NCI-H2196 (cell line): ENCODE data around the gene AGR2.
"Not testable (repeated sequence)": the region's sequence is repeated elsewhere in the genome, so short reads cannot be mapped to it uniquely, and the experiment has no call there.

Source experiments
- DNase-seq: peaks from one replicate; lab custom pipeline; 2025; ENCODE audit not compliant: unreplicated experiment; lab: John Stamatoyannopoulos, UW

Gene AGR2

DNA sequence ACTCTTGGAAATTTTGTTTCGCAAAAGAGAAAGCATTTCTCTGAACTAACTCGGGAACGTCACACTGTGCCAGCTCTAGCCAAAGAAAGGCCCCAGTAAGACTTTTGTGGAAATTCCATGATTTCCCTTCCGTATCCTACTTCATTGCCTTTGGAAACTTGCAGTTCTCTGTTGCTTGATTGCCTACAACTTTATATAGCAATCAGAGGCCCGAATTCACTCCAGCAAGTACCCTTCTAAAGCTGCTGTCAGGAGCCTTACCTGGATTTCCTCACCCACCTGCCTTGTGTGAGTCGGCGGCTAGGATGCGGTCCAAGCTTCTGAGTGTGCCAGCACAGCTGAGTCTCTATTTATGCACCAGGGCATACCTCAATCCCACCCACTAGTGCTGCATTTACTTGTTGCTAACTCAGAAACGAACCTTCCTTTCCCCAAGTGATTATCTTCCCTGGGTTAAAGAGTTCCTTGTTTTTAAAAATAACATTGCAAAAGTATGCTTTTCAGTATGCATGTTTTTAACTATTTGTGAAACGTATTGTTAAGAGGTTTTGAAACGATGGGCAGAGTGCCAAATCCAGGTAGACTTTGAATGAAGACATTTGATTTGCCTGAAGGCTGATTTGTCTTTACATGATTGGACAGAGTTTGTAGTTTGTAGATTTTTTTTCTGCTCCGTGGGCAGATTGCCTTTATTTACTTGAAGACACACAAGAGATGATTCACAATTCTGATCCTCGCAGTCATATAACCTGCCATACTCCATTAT is at the start of gene AGR2:
Gene AGR2, minus strand, starts transcription at position 326 of the 766 bp plus-strand sequence. CDS start 3,203 bp downstream, outside the sequence.
- no peak for DNase-seq

DNA sequence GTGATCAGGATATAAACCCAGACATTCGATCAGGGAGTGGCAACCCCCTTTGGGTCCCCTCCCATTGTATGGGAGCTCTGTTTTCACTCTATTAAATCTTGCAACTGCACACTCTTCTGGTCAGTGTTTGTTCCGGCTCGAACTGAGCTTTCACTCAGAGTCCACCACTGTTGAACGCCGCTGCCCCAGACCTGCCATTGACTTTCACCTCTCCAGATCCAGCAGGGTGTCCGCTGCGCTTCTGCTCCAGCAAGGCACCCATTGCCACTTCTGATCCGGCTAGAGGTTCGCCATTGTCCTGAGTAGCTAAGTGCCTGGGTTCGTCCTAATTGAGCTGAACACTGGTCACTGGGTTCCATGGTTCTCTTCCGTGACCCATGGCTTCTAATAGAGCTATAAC is 48.4 kb upstream of the AGR2 start:
- not testable (repeated sequence) for DNase-seq

DNA sequence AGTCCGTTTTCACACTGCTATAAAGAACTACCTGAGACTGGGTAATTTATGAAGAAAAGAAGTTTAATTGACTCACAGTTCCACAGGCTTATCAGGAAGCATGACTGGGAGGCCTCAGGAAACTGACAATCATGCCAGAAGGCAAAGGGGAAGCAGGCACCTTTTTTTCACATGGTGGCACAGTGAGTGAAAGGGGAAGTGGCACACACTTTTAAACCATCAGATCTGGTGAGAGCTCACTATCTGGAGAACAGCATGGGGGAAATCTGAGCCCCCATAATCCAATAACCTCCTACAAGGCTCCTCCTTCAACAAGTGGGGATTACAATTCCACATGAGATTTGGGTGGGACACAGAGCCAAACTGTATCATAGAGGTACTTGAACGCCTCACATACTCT is 47.0 kb upstream of the AGR2 start:
- no peak for DNase-seq

DNA sequence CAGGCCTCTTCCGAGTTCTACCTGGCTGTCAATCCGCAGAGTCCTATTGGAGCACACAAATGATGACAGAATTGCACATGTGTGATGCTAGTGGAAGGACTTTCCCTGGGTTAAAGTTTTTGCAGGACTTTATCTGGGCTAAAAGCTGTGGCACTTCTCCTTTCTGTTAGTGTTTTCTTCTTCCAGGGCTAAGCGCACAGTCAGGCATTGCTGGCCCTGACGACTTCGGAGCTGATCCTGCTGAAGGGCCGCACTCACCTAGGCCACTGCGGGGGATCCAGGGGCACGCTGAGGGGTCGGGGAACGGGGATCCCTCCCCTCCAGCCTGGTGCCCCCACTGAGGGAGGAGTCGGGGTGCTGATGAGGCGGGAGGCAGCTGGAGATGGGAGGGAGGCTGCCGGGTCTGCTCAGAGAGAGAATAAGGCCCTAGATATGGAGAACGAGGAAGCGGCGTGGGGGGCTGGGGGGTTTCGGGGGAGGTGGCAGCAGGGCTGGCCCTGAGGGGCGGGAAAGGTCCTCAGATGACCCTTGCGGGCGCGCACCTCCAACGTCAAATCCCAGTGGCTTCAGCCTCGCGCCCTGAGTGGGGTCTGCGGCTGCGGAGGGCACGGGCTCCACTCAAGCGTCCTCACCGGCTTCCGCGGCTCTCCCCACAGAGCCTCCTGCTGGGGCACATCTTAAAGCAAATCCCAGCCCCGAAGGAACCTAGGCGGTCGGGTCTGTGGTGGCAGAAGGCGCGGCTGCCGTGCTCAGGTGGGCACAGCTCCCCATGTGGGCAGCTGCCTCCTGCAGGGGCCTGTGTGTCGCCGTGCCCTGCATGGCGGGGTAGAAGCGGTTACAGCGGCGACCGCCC is 46.0 kb upstream of the AGR2 start:
- DNase-seq: no peak

DNA sequence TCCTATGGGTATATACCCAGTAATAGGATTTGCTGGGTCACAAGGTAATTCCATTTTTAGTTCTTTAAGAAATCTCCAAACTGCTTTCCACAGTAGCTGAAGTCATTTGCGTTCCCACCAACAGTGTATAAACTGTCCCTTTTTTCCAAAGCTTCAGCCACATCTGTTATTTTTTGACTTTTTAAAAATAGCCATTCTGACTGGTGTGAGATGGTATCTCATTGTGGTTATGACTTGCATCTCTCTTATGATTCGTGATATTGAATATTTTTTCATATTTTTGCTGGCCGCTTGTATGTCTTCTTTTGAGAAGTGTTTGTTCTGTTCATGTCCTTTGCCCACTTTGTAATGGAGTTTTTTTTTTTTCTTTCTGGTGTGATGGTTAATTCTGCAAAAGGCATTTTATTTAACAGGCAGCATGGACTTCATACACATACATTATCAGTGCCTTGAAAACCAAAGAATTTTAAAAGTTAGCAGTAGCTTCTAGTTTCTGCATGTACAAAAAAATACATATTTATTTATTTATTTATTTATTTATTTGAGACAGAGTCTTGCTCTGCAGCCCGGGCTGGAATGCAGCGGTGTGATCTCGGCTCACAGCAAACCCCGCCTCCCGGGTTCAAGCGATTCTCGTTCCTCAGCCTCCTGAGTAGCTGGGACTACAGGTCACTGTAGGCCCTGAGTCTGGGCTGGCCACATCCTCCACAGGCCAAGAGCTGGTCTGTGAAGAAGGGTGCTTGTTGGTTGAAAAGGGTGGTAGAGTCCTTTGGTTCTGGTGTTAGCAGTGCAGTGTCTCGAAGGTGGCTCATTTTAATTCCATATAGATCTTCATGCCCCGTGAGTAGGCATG is 44.7 kb upstream of the AGR2 start:
- no peak for DNase-seq

GRCh38 chr7:16847381-16847860 is 42.6 kb upstream of the AGR2 start:
- DNase-seq: no peak

DNA sequence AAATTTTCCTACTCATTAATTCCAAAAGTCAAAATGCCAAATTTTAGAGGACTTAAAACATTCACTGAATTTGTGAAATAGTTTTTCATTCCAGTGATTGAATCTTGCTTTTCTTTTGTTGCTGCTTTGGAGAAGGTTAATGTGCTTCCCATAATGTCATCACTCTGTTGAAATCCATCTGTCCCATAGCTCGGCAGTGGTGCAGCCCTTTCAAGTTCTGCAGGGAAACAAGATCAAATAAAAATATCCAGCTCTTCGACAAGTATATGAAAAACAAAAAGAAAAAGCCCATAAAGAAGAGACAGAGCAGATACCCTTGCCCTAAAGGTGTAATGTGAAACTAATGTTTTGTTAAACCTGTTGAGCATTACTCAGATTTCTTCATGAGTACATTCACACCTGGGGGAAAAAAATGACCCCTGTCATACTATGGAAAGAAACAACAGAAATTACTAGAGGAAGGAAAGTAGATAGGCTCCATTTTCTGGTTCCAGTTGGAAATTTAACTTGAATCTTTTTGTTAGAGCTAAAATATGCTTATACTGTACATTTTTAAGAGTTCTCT is 41.9 kb upstream of the AGR2 start:
- no peak for DNase-seq

DNA sequence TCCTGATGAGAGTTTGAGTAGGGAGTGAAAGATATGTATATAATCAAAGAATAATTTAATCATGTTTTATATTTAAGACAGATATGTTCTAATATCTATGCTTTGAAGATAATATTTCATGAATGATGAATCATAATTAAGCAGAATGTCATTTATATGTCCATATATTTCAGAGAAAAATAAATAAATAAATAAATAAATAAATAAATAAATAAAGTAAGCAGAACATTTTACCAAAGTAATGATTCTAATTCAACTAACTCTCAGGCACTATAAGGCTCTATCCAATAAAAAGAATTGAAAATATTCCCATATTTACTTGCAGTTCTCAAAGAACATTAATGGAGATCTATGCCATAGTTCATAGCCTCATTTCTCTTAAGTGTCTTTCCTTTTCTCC is 40.9 kb upstream of the AGR2 start:
- no peak for DNase-seq

DNA sequence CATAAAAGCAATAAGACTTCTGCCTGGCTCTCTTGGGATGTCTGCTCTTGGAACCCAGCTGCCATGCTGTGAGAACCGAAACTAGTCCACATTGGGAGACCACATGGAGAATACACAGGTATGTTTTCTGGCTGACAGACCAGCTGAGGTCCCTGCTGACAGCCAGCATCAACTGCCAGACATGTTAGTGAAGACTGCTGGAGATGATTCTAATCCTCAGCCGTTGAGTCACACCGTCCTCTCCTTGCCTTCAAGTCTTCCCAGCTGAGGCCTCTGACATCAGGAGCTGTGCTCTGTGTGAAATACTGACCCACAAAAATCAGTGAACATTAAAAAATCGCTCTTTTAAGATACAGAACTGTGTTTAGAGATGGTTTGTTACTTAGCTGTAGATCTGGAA is 36.9 kb upstream of the AGR2 start:
- no peak for DNase-seq

GRCh38 chr7:16840094-16840493 is 35.3 kb upstream of the AGR2 start:
- no peak for DNase-seq

- no peak for DNase-seq
Observed at GRCh38 chr7:16839646-16840045, 34.8 kb upstream of the AGR2 start.

DNA sequence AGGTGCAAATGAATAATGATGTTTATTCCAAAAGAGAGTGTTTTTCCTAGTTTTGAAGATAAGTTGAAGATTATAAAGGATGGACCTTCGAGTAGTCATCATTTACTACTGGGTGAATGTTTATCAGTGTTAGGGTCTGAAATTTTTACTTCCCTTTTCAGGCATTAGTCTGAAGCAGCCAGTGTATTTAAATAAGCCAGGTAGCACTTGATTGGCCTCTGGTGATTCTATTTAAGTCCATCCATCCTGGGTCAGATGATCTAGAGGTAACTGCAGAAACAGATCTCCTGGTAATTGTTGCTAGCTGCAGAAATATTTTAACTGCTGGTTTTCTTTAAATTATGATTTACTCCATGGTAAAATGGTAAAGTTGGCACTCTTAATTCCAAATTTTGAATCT is 34.1 kb upstream of the AGR2 start:
- no peak for DNase-seq

GRCh38 chr7:16838386-16838785 is 33.6 kb upstream of the AGR2 start:
- no peak for DNase-seq

DNA sequence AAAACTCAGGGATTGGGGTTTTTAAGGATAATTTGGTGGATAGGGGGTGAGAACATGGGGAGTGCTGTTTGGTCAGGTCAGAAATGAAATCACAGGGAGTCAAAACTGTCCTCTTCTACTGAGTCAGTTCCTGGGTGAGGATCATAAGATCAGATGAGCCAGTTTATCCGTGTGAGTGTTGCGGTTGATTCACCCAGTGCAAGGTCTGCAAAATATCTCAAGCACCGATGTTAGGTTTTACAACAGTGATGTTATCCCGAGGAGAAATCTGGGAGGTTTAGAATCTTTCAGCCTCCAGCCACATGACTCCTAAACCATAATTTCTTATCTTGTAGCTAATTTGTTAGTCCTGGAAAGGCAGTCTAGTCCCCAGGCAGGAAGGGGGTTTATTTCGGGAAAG is 31.7 kb upstream of the AGR2 start:
- DNase-seq: no peak

GRCh38 chr7:16833373-16833772 is 28.6 kb upstream of the AGR2 start:
- no peak for DNase-seq

- no peak for DNase-seq
Observed at GRCh38 chr7:16826060-16826459, 21.3 kb upstream of the AGR2 start.

- DNase-seq: no peak
Observed at GRCh38 chr7:16822029-16822428, 17.2 kb upstream of the AGR2 start.

DNA sequence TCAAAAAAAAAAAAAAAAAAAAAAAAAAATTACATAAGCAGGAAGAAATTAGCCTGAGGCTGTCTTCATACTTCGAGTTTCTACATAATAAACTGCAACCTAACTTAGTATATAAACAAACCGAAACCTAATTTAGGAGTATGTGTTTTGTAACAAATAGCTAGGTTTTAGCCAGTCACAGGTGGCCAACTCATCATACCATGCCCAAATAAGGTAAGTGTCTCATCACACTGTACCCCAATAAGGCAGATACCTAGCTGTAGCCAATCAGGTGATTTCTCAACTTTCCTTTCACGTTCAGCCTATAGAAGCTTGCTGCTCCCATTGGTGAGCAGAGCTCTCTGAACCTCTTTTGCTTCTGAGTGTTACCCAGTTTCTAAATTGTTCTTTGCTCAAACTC is 13.9 kb upstream of the AGR2 start:
- DNase-seq: no peak

DNA sequence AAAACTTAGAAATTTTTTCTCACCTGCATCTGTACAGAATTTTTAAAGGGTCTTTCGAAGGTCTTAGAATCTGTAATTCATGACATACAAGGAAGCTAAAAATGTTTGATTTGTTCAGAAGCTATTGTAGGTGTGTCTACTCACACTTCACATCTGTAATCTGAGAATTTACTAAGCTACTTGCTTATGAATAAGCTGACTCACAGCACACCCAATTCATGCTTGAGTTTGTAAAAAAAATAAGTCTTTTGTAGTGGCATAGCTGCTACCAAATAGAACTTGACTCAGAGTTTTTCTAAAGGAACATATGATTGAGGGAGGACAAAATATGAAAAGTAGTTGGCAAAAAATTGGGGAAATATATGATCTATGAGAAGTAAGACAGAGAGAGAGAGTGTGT is 12.7 kb upstream of the AGR2 start:
- no peak for DNase-seq

GRCh38 chr7:16816824-16817223 is 12.0 kb upstream of the AGR2 start:
- no peak for DNase-seq

GRCh38 chr7:16815001-16815400 is 10.2 kb upstream of the AGR2 start:
- DNase-seq: no peak
